HG02571 (cell line): Measurements from ENCODE around the gene C2CD3.

Source experiments
- ATAC-seq: cut with Tn5 transposase; IDR thresholded peaks from one replicate; pipeline ENCODE4 v1.9.1; 2021; ENCODE audit warnings: mild to moderate bottlenecking, moderate library complexity; ENCODE audit not compliant: unreplicated experiment

Gene C2CD3

GRCh38 chr11:73965764-73966121 lies 205.1 kb downstream of the C2CD3 start:
- no peak for ATAC-seq

- no peak for ATAC-seq
These were observed 205.6 kb downstream of the C2CD3 start for GRCh38 chr11:73965076-73965763.

- no peak for ATAC-seq
These were observed 206.9 kb downstream of the C2CD3 start for GRCh38 chr11:73963861-73964260.
